HCT116 (cell line): ENCODE data around the gene PRKN. TPM values are rescaled to one million over a fixed set of nuclear protein-coding genes. Genes with fewer than 3 reads are reported as not detected.

Source experiments
- ATAC-seq: fragments of 200-7000 bp; cut with Tn5 transposase; 2 replicates; pipeline ENCODE4 v1.9.1; 2020; ENCODE audit warnings: mild to moderate bottlenecking, moderate library complexity
- BruUV-seq: library from RNA; stranded (reverse); fragments of 400-500 nt; replicated peaks from 2 replicates; lab custom pipeline; 2021; lab: Mats Ljungman, UMichigan
- CTCF ChIA-PET: fragments of 300-600 bp; sonication (Branson Sonifier 250); formaldehyde crosslinking; loops from one replicate; lab custom pipeline; 2021; ENCODE audit warnings: antibody characterized with exemption; lab: Charles Lee
- POLR2A ChIA-PET: fragments of 300-600, 350-600 bp; sonication (Branson Sonifier 250); formaldehyde crosslinking; loops from one replicate; lab custom pipeline; 2021; ENCODE audit warnings: antibody characterized with exemption; lab: Charles Lee
- RAD21 ChIA-PET, 2 experiments: fragments of 300-600 bp; sonication (Branson Sonifier 250); formaldehyde crosslinking; loops; one replicate each; lab custom pipeline; 2023; ENCODE audit warnings: low total read pairs in 2 of 2; ENCODE audit not compliant: uncharacterized antibody in 2 of 2, unreplicated experiment in 2 of 2, low non-redundant PET in 1 of 2; lab: Charles Lee
- DNase-seq: peaks from one replicate; pipeline ENCODE4 v3.0.0-alpha.2; 2010; ENCODE audit warnings: low read depth, low spot score
- H2AFZ ChIP-seq: fragments of 200-600 bp; shearing (Covaris generic), sonication (generic); 2 replicates; pipeline ENCODE4 v1.6.1; 2017; ENCODE audit warnings: low read depth, mixed run types, mixed read lengths, antibody characterized with exemption, low read length; ENCODE audit not compliant: poor library complexity, severe bottlenecking
- H3K27ac ChIP-seq: 2 replicates; pipeline ENCODE4 v1.5.1; 2012; ENCODE audit warnings: low read depth, low read length
- H3K27me3 ChIP-seq: fragments of 200-600 bp; sonication (generic); 2 replicates; pipeline ENCODE4 v1.6.1; 2016; ENCODE audit warnings: mixed run types, low read length, mixed read lengths; ENCODE audit not compliant: insufficient read depth
- H3K36me3 ChIP-seq, 2 experiments: fragments of 200-500 bp in 1 of 2; fragments of 200-600 bp in 1 of 2; sonication (Bioruptor generic) in 1 of 2; sonication (generic) in 1 of 2; 2 replicates each; pipeline versions ENCODE4 v1.5.1 to v1.6.1; 2014 to 2016; ENCODE audit warnings: low read length in 2 of 2, inconsistent platforms in 1 of 2, mixed read lengths in 1 of 2, mixed run types in 1 of 2; ENCODE audit not compliant: insufficient read depth in 2 of 2, control insufficient read depth in 1 of 2
- H3K4me1 ChIP-seq, 2 experiments: fragments of 200-600 bp in 1 of 2; sonication (generic) in 1 of 2; 2 replicates each; pipeline versions ENCODE4 v1.5.1 to v1.6.1; 2012 to 2017; ENCODE audit warnings: low read length in 2 of 2, inconsistent platforms in 1 of 2, mild to moderate bottlenecking in 1 of 2, mixed read lengths in 1 of 2, mixed run types in 1 of 2, moderate library complexity in 1 of 2; ENCODE audit not compliant: insufficient read depth in 2 of 2, control insufficient read depth in 1 of 2
- H3K4me2 ChIP-seq: fragments of 200-600 bp; sonication (generic); 2 replicates; pipeline ENCODE4 v1.6.1; 2017; ENCODE audit warnings: mixed run types, low read length, mixed read lengths
- H3K4me3 ChIP-seq, 2 experiments: fragments of 200-600 bp in 1 of 2; sonication (generic) in 1 of 2; replicated peaks in 1 of 2; 2 replicates each; pipeline ENCODE4 v1.5.1; 2011 to 2016; ENCODE audit warnings: low read length in 2 of 2, control low read depth in 1 of 2, low read depth in 1 of 2, mild to moderate bottlenecking in 1 of 2, mixed read lengths in 1 of 2, mixed run types in 1 of 2
- H3K79me2 ChIP-seq: fragments of 200-600 bp; sonication (generic); 2 replicates; pipeline ENCODE4 v1.6.1; 2017; ENCODE audit warnings: mild to moderate bottlenecking, mixed run types, low read length, moderate library complexity, mixed read lengths; ENCODE audit not compliant: insufficient read depth
- H3K9ac ChIP-seq: fragments of 200-600 bp; sonication (generic); 2 replicates; pipeline ENCODE4 v1.6.1; 2016; ENCODE audit warnings: low read length, mixed read lengths
- H3K9me2 ChIP-seq: fragments of 200-600 bp; sonication (generic), shearing (Covaris generic); 2 replicates; pipeline ENCODE4 v1.6.1; 2017; ENCODE audit warnings: mixed run types, mild to moderate bottlenecking, moderate library complexity; ENCODE audit not compliant: insufficient read depth
- H3K9me3 ChIP-seq, 2 experiments: fragments of 200-500 bp in 1 of 2; fragments of 200-600 bp in 1 of 2; sonication (Bioruptor generic) in 1 of 2; sonication (generic) in 1 of 2; 2 replicates each; pipeline ENCODE4 v1.6.1; 2014 to 2017; ENCODE audit warnings: low read length in 2 of 2, mixed read lengths in 2 of 2, inconsistent platforms in 1 of 2, low read depth in 1 of 2, mild to moderate bottlenecking in 1 of 2, mixed run types in 1 of 2, moderate library complexity in 1 of 2; ENCODE audit not compliant: control insufficient read depth in 1 of 2, insufficient read depth in 1 of 2
- H4K20me1 ChIP-seq: fragments of 200-600 bp; sonication (generic), shearing (Covaris generic); 2 replicates; pipeline ENCODE4 v1.6.1; 2017; ENCODE audit warnings: mixed run types, mild to moderate bottlenecking, moderate library complexity; ENCODE audit not compliant: insufficient read depth
- CBX3 ChIP-seq: IDR thresholded peaks from 2 replicates; pipeline ENCODE4 v1.6.1; 2012; ENCODE audit warnings: low read depth
- CEBPB ChIP-seq: IDR thresholded peaks from 2 replicates; pipeline ENCODE4 v1.6.1; 2012; ENCODE audit warnings: low read depth
- CTCF ChIP-seq, 3 experiments: fragments of 200-600 bp in 1 of 3; sonication (generic) in 1 of 3; IDR thresholded peaks in 2 of 3; conservative IDR thresholded peaks in 1 of 3; 2 replicates each; pipeline ENCODE4 v1.5.1; 2012 to 2017; ENCODE audit warnings: low read depth in 2 of 3, low read length in 2 of 3, antibody characterized with exemption in 1 of 3, borderline replicate concordance in 1 of 3, control low read depth in 1 of 3, mild to moderate bottlenecking in 1 of 3, mixed read lengths in 1 of 3, mixed run types in 1 of 3, moderate library complexity in 1 of 3; ENCODE audit not compliant: insufficient read depth in 1 of 3
- EGR1 ChIP-seq: IDR thresholded peaks from 2 replicates; pipeline ENCODE4 v1.6.1; 2012; ENCODE audit warnings: low read depth
- ELF1 ChIP-seq: IDR thresholded peaks from 2 replicates; pipeline ENCODE4 v1.6.1; 2012; ENCODE audit warnings: low read depth, borderline replicate concordance
- FOSL1 ChIP-seq: IDR thresholded peaks from 2 replicates; pipeline ENCODE4 v1.6.1; 2012; ENCODE audit warnings: low read depth
- POLR2A ChIP-seq: IDR thresholded peaks from 2 replicates; pipeline ENCODE4 v1.7.0; 2011; ENCODE audit warnings: borderline replicate concordance; ENCODE audit not compliant: insufficient read depth, insufficient read length; ENCODE audit errors: extremely low read depth
- RAD21 ChIP-seq: IDR thresholded peaks from 2 replicates; pipeline ENCODE4 v1.6.1; 2012; ENCODE audit warnings: low read depth, mild to moderate bottlenecking
- REST ChIP-seq: IDR thresholded peaks from 2 replicates; pipeline ENCODE4 v1.6.1; 2012; ENCODE audit warnings: low read depth
- ZFX ChIP-seq: fragments of 450-650 bp; IDR thresholded peaks from 2 replicates; pipeline ENCODE4 v1.6.1; 2017
- ZNF274 ChIP-seq: fragments of 200-500 bp; sonication (Bioruptor generic); IDR thresholded peaks from 2 replicates; pipeline ENCODE4 v1.6.1; 2014; ENCODE audit warnings: mild to moderate bottlenecking, low read depth, low read length, inconsistent platforms
- intact Hi-C: fragments of 100-400 bp; cut with micrococcal nuclease; formaldehyde crosslinking; loops from 2 replicates; pipeline ENCODE4 v1.10.0; 2022
- total RNA-seq: library from RNA; stranded (reverse); gene quantifications from one replicate; pipeline ENCODE4 v1.2.1, GENCODE V29; 2021; ENCODE audit not compliant: unreplicated experiment
- TF ChIP-seq, protein P1 (sequence below): IDR thresholded peaks from 2 replicates; pipeline ENCODE4 v1.6.1; 2012

The PRKN gene
- total RNA-seq, 1 experiment from 2014 or later, result 2.6 TPM

DNA sequence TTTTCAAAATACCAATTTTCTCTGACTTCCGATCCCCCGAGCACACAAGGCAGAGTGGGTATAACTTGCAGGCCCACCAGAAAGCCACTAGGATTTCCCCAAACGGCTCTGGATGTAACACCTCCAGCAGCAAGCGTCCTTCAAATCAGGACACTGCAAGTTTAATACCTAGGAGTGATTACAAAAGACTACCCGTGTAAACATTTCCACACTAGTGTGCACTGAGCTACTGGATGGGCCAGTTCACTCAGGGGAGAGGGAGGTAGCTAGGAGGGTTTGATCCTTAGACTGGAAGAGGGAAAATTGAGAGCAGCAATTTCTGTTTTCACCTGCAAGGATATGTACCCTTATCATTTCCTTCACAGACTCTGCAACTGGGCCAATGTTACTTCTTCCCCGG, 1361.9 kb downstream of the PRKN start:
- Histone ChIP-seq H3K9me2 (no peaks in the 10 kb centered on the region), H3K27ac (no peak overlapping the region), H3K27me3 (no peaks in the 10 kb centered on the region), H3K9me3 (no peaks in the 10 kb centered on the region), H2AFZ (no peak overlapping the region), H3K36me3 (no peaks in the 10 kb centered on the region), H4K20me1 (no peaks in the 10 kb centered on the region), H3K9ac (no peak overlapping the region), H3K4me3 (no peak overlapping the region), H3K4me2 (no peak overlapping the region), H3K4me1 (peaks cover 0 to 14% of the 10 kb centered on the region in 2 experiments; a peak in 1 of 4 replicates), H3K79me2 (no peaks in the 10 kb centered on the region)
- no peak for TF ChIP-seq ZFX
- no peak for TF ChIP-seq CEBPB
- no peak for TF ChIP-seq RAD21
- no peak for TF ChIP-seq CTCF (IDR thresholded peaks at IDR 0.05 in 2 of 3, conservative IDR thresholded peaks at IDR 0.05 in 1 of 3; ENCODE audit: borderline replicate concordance in 1 of 3, insufficient read depth in 1 of 3, low read depth in 2 of 3, low read length in 2 of 3)
- TF ChIP-seq ZNF274, result no peak
- TF ChIP-seq CBX3, result no peak
- TF ChIP-seq, protein P1, sequence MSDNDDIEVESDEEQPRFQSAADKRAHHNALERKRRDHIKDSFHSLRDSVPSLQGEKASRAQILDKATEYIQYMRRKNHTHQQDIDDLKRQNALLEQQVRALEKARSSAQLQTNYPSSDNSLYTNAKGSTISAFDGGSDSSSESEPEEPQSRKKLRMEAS, result no peak
- TF ChIP-seq POLR2A, result no peak
- TF ChIP-seq EGR1, result no peak
- intact Hi-C loops, result no loop called here
- ATAC-seq (no peak), DNase-seq (no peak)
- no TSS peak for BruUV-seq
- CTCF ChIA-PET, result no interaction called here
- POLR2A ChIA-PET, result no interaction called here
- RAD21 ChIA-PET, result no interaction called here

DNA sequence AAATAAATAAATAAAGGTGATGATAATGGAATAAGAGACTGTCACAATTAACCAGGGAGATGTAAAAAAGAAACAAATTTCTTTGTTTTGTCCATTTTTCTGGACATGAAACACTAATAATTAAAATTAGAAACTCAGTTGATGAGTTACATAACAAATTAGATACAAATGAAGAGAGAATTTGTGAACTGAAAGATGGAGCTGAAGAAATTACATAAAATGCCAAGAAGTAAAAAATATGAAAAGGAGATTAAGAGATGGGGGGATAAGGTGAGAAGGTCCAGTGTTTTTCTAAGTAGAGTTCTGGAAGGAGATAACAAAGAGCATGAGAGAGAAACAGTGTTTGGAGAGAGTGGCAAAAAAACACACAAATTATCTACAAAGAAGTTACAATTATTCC, 1364.3 kb downstream of the PRKN start:
- no peaks in the 10 kb centered on the region for H4K20me1 ChIP-seq
- H3K27ac ChIP-seq, result no peak overlapping the region
- ATAC-seq, result no peak
- intact Hi-C loops, result no loop called here
- no TSS peak for BruUV-seq
- no peak for TF ChIP-seq ELF1
- TF ChIP-seq FOSL1, result 0 out of 2 replicates have a peak, but pooled peaks have one; percentile 8
- TF ChIP-seq REST, result no peak
- TF ChIP-seq CBX3, result 0 out of 2 replicates have a peak, but pooled peaks have one; percentile 29
- TF ChIP-seq RAD21, result no peak
- TF ChIP-seq, all 23 proteins: peak for 2
- RAD21 ChIA-PET, result no interaction called here
- no peak for DNase-seq
- Histone ChIP-seq H3K4me2 (no peak overlapping the region), H3K4me3 (no peak overlapping the region), H3K9me2 (no peaks in the 10 kb centered on the region), H3K4me1 (peaks cover 5 to 11% of the 10 kb centered on the region in 2 experiments; a peak in 3 of 4 replicates), H3K27me3 (no peaks in the 10 kb centered on the region), H2AFZ (no peak overlapping the region), H3K36me3 (no peaks in the 10 kb centered on the region), H3K79me2 (no peaks in the 10 kb centered on the region), H3K9ac (no peak overlapping the region), H3K9me3 (no peaks in the 10 kb centered on the region)
- CTCF ChIA-PET, result no interaction called here
- POLR2A ChIA-PET, result no interaction called here
